ENCODE results near the gene HNRNPA2B1. TPM values are rescaled to one million over a fixed set of nuclear protein-coding genes. Genes with fewer than 3 reads are reported as not detected.
"Not testable (repeated sequence)": the region's sequence is repeated elsewhere in the genome, so short reads cannot be mapped to it uniquely, and the experiment has no call there.

The HNRNPA2B1 gene
- polyA plus RNA-seq, 1 of the 3 experiments (the other 2 are of a cell fraction), result 483 TPM

GRCh38 chr7:26185844-26186180, 14.7 kb downstream of the HNRNPA2B1 start:
- TF ChIP-seq ELF1 (IDR thresholded peaks at IDR 0.05) (no peak), JUND (IDR thresholded peaks at IDR 0.05) (peak; percentile 3; the same call in 1 of the 2 replicates)
- Histone ChIP-seq H3K4me2 (no peak overlapping the region), H3K4me1 (ENCODE audit: control insufficient read depth in 1 of 2, insufficient read depth in 2 of 2, low read depth in 1 of 2, low read length in 1 of 2) (no peaks in the 10 kb centered on the region; a peak in 2 of 4 replicates), H3K9me3 (no peaks in the 10 kb centered on the region), H3K36me3 (replicated peaks in 1 of 2; ENCODE audit: control insufficient read depth in 1 of 2, insufficient read depth in 2 of 2, low read length in 1 of 2) (peaks cover 53 to 65% of the 10 kb centered on the region in 2 experiments), H3F3A (replicated peaks; ENCODE audit: insufficient read depth) (peaks cover 99% of the 10 kb centered on the region), H3K9me2 (no peaks in the 10 kb centered on the region), H2AFZ (ENCODE audit: low read depth) (no peak overlapping the region), H4K20me1 (ENCODE audit: insufficient read depth) (peaks cover 59% of the 10 kb centered on the region), H3K9ac (no peak overlapping the region), H3K4me3 (ENCODE audit: low read depth in 2 of 2, low read length in 1 of 2) (no peak overlapping the region), H3K27ac (ENCODE audit: low read depth in 2 of 2, low read length in 1 of 2) (no peak overlapping the region), H3K79me2 (ENCODE audit: insufficient read depth) (peaks cover 26% of the 10 kb centered on the region; the same call in 1 of the 2 replicates), H3K27me3 (ENCODE audit: insufficient read depth) (no peaks in the 10 kb centered on the region)
- no peak for DNase-seq
- WGBS (ENCODE audit: low lambda C conversion rate), result 100% methylated on average over 1 of the region's 1 CpG
- POLR2A ChIA-PET, result interaction anchor here (0.6 kb wide), 1 partner anchor 9 kb away, joined by 3 read pairs; no protein-coding TSS in a partner anchor
- CTCF ChIA-PET, result interaction anchor here (1.2 to 1.3 kb wide), 2 partner anchors 14 to 95 kb away, joined by 3 read pairs; no protein-coding TSS in a partner anchor

GRCh38 chr7:26185131-26185843, 15.3 kb downstream of the HNRNPA2B1 start:
- Histone ChIP-seq H3K9me2 (no peaks in the 10 kb centered on the region), H2AFZ (ENCODE audit: low read depth) (no peak overlapping the region), H4K20me1 (ENCODE audit: insufficient read depth) (peaks cover 54% of the 10 kb centered on the region), H3K4me2 (no peak overlapping the region), H3K27ac (ENCODE audit: low read depth in 2 of 2, low read length in 1 of 2) (0 out of 4 replicates have a peak overlapping the region, but pooled peaks of 1 of the 2 experiments have one; percentile 4), H3K9ac (no peak overlapping the region), H3K4me3 (ENCODE audit: low read depth in 2 of 2, low read length in 1 of 2) (no peak overlapping the region), H3K9me3 (no peaks in the 10 kb centered on the region), H3K79me2 (ENCODE audit: insufficient read depth) (peaks cover 21% of the 10 kb centered on the region; the same call in 1 of the 2 replicates), H3K36me3 (replicated peaks in 1 of 2; ENCODE audit: control insufficient read depth in 1 of 2, insufficient read depth in 2 of 2, low read length in 1 of 2) (peaks cover 47 to 60% of the 10 kb centered on the region in 2 experiments), H3K4me1 (ENCODE audit: control insufficient read depth in 1 of 2, insufficient read depth in 2 of 2, low read depth in 1 of 2, low read length in 1 of 2) (no peaks in the 10 kb centered on the region; a peak in 1 of 4 replicates), H3K27me3 (ENCODE audit: insufficient read depth) (no peaks in the 10 kb centered on the region), H3F3A (replicated peaks; ENCODE audit: insufficient read depth) (peaks cover 99% of the 10 kb centered on the region)
- peak; percentile 5; the same call in 1 of the 2 replicates for TF ChIP-seq JUND (IDR thresholded peaks at IDR 0.05)
- no peak for TF ChIP-seq RAD21 (IDR thresholded peaks at IDR 0.05; ENCODE audit: low read length)
- 0 out of 2 replicates have a peak, but pooled peaks have one; percentile 10 for TF ChIP-seq ZBTB33 (IDR thresholded peaks at IDR 0.05; ENCODE audit: borderline replicate concordance, low read depth)
- POLR2A ChIA-PET, result no interaction called here
- WGBS (ENCODE audit: low lambda C conversion rate), result 95% methylated on average over 10 of the region's 10 CpGs
- no peak for DNase-seq
- CTCF ChIA-PET, result interaction anchor here (0.8 to 5.9 kb wide), 5 partner anchors 12 to 180 kb away, joined by 3 to 42 read pairs (median 3); no protein-coding TSS in a partner anchor

- H3K9me2 ChIP-seq; H3K4me1 ChIP-seq (ENCODE audit: control insufficient read depth in 1 of 2, insufficient read depth in 2 of 2, low read depth in 1 of 2, low read length in 1 of 2); H3K9me3 ChIP-seq; DNase-seq; H3K4me3 ChIP-seq (ENCODE audit: low read depth in 2 of 2, low read length in 1 of 2); H2AFZ ChIP-seq (ENCODE audit: low read depth); H3K9ac ChIP-seq; H3K4me2 ChIP-seq; POLR2A ChIA-PET; H3K27me3 ChIP-seq (ENCODE audit: insufficient read depth): not testable (repeated sequence)
- CTCF ChIA-PET, result interaction anchor here (0.8 to 5.9 kb wide), 4 partner anchors 11 to 180 kb away, joined by 3 to 42 read pairs (median 3); no protein-coding TSS in a partner anchor
- peaks cover 14% of the 10 kb centered on the region; the same call in 1 of the 2 replicates for H3K79me2 ChIP-seq (ENCODE audit: insufficient read depth)
- WGBS (ENCODE audit: low lambda C conversion rate), result 49% methylated on average over 4 of the region's 4 CpGs
- H3K36me3 ChIP-seq (replicated peaks in 1 of 2; ENCODE audit: control insufficient read depth in 1 of 2, insufficient read depth in 2 of 2, low read length in 1 of 2), result peaks cover 39 to 52% of the 10 kb centered on the region in 2 experiments
- peaks cover 95% of the 10 kb centered on the region for H3F3A ChIP-seq (replicated peaks; ENCODE audit: insufficient read depth)
- peak; percentile 35; the same call in 1 of the 2 replicates for TF ChIP-seq SIN3A (IDR thresholded peaks at IDR 0.05; ENCODE audit: borderline replicate concordance, low read depth, low read length)
- peak; percentile 39 for TF ChIP-seq POLR2AphosphoS5 (IDR thresholded peaks at IDR 0.05; ENCODE audit: low read depth, low read length)
- peak; percentile 9; the same call in 1 of the 2 replicates for TF ChIP-seq JUND (IDR thresholded peaks at IDR 0.05)
- peaks cover 47% of the 10 kb centered on the region for H4K20me1 ChIP-seq (ENCODE audit: insufficient read depth)
- peak overlapping the region; percentile 1 to 23; a peak in 3 of 4 replicates for H3K27ac ChIP-seq (ENCODE audit: low read depth in 2 of 2, low read length in 1 of 2)
Observed at GRCh38 chr7:26184281-26185101, 16.1 kb downstream of the HNRNPA2B1 start.
